Stimulated activated CD4-positive, alpha-beta T cell treated with anti-CD3 and anti-CD28 coated beads, Interleukin-4, amount 100 ng/mL, for 24 hours (primary cell): ENCODE data around the gene PPM1N.
"Not testable (repeated sequence)": the region's sequence is repeated elsewhere in the genome, so short reads cannot be mapped to it uniquely, and the experiment has no call there.

ENCODE experiments used
- DNase-seq: peaks from one replicate; pipeline ENCODE4 v3.0.0-alpha.2; 2020

The PPM1N gene

GRCh38 chr19:45510352-45510751, 12.1 kb downstream of the PPM1N start:
- DNase-seq, result not testable (repeated sequence)

- DNase-seq, result no peak
Measured at GRCh38 chr19:45511074-45511473, 12.8 kb downstream of the PPM1N start.

- no peak for DNase-seq
Measured at GRCh38 chr19:45512881-45513483, 14.7 kb downstream of the PPM1N start.

- no peak for DNase-seq
Measured at GRCh38 chr19:45514376-45515051, 16.3 kb downstream of the PPM1N start.

- peak; percentile 26 for DNase-seq
Measured at GRCh38 chr19:45515081-45515624, 16.9 kb downstream of the PPM1N start.

- DNase-seq, result no peak
Measured at GRCh38 chr19:45515807-45516401, 17.7 kb downstream of the PPM1N start.

- DNase-seq, result no peak
Measured at GRCh38 chr19:45517238-45517637, 19.0 kb downstream of the PPM1N start.

GRCh38 chr19:45517641-45518468, 19.6 kb downstream of the PPM1N start:
- DNase-seq, result no peak

- DNase-seq, result no peak
Measured at GRCh38 chr19:45518469-45518826, 20.2 kb downstream of the PPM1N start.

GRCh38 chr19:45522010-45522941, 24.0 kb downstream of the PPM1N start:
- DNase-seq, result no peak

GRCh38 chr19:45523642-45524256, 25.5 kb downstream of the PPM1N start:
- peak; percentile 78 for DNase-seq

GRCh38 chr19:45524575-45525129, 26.4 kb downstream of the PPM1N start:
- no peak for DNase-seq

GRCh38 chr19:45526143-45526542, 27.9 kb downstream of the PPM1N start:
- DNase-seq, result no peak

GRCh38 chr19:45526971-45527370, 28.7 kb downstream of the PPM1N start:
- no peak for DNase-seq

- no peak for DNase-seq
Measured at GRCh38 chr19:45527731-45528130, 29.5 kb downstream of the PPM1N start.

GRCh38 chr19:45528149-45528743, 30.0 kb downstream of the PPM1N start:
- no peak for DNase-seq

- DNase-seq, result peak; percentile 11
Measured at GRCh38 chr19:45528744-45529419, 30.6 kb downstream of the PPM1N start.

GRCh38 chr19:45529420-45529785, 31.2 kb downstream of the PPM1N start:
- no peak for DNase-seq

- DNase-seq, result no peak
Measured at GRCh38 chr19:45531349-45531748, 33.1 kb downstream of the PPM1N start.

- DNase-seq, result no peak
Measured at GRCh38 chr19:45539459-45539858, 41.2 kb downstream of the PPM1N start.
